GM18520 (cell line): ENCODE data around the gene COPS2.
"Not testable (repeated sequence)": the region's sequence is repeated elsewhere in the genome, so short reads cannot be mapped to it uniquely, and the experiment has no call there.

Source experiments
- ATAC-seq: cut with Tn5 transposase; IDR thresholded peaks from one replicate; pipeline ENCODE4 v1.9.1; 2021; ENCODE audit not compliant: unreplicated experiment

COPS2 gene

DNA sequence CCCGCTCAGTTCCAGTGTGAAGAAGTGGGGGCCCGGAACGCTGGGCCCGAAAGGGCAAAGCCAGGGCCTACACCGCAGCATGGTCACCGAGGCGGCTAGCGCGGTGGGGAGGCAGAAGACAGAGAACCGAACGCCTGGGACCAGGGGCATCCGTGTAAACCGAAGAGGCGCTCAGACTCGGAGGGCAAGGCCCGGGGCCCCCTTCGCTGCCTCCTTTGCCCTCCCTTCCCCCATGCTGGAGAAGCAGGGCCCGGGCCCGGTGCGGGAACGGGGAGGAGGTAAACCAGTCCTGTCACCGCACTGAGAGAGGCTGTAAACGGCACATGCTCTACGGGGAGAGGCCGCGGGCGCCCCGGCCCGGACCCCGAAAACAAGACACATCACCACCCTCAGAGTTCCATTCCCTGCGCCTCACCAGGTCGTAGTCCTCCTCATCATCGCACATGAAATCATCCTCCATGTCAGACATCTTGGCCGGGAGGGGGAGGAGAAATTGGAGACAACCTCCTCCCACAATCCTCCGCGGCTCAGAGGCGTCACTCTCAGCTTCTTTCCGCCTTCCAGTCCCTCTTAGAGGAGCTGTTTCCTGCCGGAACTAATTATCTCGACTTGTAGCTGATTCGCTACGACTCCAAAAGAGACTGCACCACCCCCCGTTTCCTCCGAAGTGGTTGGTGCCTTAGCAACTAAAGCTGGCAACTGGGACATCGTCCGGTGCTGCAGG is at the start of gene COPS2:
Gene COPS2, minus strand, starts transcription at position 490 of the 724 bp plus-strand sequence. Its CDS starts 21 bp downstream, at position 469.
- ATAC-seq, result peak; percentile 94

DNA sequence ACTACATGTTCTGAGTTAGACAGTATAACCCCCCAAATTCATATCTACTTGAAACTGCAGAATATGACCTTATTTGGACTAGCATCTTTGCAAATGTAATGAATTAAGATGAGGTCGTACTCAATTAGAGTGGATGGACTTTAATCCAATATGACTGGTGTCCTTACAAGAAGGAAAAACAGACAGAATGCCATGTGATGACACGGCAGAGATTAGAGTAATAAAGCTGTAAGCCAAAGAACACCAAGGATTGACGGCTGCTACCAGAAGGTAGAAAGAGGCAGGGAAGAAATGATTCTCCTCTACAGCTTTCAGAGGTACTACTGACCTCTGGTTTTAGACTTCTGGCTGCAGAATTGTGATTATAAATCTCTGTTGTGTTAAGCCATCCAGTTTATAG is 44.9 kb upstream of the COPS2 start:
- no peak for ATAC-seq

DNA sequence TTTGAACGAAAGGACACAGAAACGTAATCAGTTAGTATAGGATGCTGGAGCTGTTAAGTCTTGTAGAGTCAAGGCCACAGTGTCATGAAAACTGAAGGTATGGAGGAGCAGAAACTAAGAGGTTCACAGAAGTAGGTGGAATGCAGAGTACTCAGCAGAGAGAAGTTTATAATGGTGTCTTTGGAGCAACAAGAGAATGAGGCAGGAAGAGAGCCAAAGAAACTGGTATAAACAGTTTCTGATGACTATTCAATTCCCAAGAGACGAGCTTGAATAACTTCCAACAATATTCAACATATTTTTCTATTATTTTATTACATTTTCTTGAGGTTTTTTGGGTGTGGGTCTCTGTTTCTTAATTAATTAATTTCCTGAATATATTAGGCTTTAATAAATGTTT is 44.3 kb upstream of the COPS2 start:
- no peak for ATAC-seq

DNA sequence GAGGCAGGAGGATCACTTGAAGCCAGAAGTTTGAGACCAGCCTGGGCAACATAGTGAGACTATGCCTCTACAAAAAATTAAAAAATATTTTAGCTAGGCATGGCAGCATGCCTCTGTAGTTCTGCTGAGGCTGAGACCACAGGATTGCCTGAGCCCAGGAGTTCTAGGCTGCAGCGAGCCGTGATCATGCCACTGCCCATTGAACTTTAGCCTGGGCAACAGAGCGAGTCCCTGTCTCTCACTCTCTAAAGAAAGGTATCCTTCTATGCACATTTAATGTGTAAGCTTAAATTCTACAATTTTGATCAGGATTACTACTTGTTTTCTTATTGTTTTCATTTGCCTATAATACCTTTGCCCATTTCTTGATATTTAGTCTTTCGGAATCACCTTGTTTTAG is 41.5 kb upstream of the COPS2 start:
- no peak for ATAC-seq

DNA sequence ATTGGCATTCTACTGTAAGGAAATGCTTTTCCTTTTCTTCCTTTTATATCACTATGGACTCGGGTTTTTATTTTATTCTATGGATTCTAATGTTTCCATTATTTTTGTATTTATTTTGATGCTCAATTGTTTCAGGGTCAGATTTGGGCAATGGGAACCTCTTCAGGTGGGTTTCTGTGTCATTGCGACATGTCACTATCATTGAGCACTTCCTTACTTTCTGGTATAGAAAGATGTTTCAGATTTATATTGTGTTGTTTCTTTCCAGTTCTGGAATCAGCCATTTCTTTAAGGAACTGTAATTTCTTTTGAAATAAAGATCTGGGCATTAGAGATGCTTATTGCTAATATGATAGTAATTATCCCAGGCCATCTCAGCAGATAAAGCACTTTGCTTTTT is 36.5 kb upstream of the COPS2 start:
- no peak for ATAC-seq

DNA sequence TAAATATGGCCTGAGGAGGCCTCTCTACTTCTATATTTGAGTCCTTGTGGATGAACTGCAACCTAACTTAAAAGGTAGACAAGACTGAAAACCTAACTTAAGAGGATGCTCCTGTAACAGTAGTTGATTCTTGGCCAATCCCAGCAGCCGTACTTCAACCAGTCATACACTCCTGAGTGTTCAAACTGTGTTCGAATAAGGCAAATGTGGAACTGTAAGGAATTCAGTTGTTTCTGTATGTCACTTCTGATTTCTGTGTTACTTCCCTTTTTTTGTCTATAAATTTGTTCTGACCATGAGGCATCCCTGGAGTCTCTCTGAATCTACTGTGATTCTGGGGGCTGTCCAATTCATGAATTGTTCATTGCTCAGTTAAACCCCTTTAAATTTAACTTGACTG is 35.2 kb upstream of the COPS2 start:
- ATAC-seq, result no peak

DNA sequence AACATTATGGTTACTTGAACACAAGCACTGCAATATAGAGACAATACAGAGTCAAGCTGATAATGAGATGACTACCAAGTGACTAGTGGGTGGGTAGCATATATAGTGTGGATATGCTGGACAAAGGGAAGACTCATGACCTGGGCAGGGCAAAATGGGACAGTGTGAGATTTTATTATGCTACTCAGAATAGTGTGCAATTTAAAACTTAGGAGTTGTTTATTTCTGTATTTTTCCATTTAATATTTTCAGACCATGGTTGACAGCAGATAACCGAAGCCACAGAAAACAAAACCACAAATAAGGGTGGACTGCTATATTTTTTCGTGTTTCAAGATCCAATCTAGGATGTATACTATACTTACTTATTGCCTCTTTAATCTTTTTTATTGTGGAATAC is 34.2 kb upstream of the COPS2 start:
- ATAC-seq, result no peak

DNA sequence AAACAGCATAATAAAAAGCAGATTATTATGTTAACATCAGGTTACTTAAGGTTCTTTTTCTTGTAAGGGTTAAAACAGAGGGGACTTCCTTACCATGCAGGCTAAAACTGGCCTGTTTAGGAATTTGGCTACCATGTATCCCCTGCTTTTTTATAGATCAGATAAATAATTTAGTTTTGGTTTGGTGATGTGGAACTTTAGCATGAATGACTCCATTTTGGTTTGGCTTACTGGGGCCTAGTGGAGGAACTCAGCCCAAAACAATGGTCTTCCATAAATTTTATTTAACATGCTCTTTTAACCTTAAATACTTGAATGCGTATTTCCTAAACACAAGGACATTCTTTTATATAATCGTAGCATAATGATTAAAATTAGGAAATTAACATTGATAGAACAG is 33.5 kb upstream of the COPS2 start:
- ATAC-seq, result no peak

DNA sequence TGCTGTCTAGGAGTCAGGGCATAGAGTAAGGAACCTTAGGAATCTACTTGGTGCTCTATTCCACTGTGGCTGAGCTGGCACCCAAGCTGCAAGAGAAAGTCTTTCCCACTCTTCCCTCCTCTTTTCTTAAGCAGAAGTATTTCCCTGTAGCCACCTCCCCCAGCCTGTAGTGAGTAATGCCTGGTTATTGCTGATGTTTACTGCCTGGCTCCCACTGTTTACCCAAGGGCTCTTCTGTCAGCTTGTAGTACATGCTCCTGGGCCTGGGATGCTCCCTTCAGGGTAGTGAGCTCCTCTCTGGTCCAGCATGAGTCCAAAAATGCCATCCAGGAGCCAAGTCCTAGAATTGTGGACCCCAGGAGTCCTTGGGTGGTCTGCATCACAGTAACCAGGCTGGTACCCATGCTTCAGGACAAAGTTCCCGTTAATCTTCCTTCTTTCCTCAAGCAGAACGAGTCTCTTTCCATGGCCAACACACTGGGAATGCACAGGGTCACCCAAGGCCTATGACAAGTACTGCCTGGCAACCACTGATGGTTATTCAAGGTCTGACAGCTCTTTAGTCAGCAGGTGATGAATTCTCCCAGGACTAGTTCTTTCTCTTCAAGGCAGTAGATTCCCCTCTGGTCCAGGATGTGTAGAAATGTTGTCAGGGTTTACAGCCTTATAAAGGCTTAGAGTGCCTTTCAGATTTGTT is 32.3 kb upstream of the COPS2 start:
- no peak for ATAC-seq

DNA sequence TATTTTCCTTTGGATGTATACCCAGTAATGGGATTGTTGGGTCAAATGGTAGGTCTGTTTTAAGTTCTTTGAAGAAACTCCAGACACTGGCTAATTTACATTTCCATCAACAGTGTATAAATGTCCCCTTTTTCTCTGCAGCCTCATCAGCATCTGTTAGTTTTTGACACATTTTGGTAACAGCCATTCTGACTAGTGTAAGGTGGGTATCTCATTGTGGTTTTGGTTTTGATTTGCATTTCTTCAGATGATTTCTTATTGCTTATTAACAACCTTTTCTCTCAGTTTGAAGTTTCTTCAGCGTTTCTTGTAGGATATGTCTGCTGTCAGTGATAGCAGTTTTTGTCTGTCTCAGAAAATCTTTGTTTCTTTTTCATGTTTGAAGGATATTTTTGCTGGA is 30.1 kb upstream of the COPS2 start:
- peak; percentile 92 for ATAC-seq

DNA sequence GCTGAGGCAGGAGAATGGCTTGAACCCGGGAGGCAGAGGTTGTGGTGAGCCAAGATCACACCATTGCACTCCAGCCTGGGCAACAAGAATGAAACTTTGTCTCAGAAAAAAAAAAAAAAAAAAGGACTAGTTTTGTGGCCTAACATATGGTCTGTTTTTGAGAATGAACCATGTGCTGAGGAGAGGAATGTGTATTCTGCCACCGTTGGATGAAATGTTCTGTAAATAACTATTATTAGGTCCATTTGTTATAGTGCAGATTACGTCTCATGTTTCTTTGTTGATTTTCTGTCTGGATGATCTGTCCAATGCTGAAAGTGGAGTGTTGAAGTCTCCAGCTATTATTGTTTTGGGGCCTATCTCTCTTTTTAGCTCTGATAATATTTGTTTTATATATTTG is 28.3 kb upstream of the COPS2 start:
- ATAC-seq, result not testable (repeated sequence)

DNA sequence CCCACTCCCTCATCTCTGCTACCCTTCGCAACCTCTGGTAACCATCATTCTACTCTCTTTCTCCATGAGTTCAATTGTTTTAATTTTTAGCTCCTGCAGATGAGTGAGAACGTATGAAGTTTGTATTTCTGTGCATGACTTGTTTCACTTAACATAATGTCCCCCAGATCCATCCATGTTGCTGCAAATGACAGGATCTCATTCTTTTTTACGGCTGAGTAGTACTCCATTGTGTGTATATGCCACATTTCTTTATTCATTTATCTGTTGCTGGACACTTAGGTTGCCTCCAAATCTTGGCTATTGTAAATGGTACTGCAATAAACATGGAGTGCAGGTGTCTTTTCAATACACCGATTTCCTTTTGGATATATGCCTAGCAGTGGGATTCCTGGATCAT is 26.7 kb upstream of the COPS2 start:
- ATAC-seq, result no peak

DNA sequence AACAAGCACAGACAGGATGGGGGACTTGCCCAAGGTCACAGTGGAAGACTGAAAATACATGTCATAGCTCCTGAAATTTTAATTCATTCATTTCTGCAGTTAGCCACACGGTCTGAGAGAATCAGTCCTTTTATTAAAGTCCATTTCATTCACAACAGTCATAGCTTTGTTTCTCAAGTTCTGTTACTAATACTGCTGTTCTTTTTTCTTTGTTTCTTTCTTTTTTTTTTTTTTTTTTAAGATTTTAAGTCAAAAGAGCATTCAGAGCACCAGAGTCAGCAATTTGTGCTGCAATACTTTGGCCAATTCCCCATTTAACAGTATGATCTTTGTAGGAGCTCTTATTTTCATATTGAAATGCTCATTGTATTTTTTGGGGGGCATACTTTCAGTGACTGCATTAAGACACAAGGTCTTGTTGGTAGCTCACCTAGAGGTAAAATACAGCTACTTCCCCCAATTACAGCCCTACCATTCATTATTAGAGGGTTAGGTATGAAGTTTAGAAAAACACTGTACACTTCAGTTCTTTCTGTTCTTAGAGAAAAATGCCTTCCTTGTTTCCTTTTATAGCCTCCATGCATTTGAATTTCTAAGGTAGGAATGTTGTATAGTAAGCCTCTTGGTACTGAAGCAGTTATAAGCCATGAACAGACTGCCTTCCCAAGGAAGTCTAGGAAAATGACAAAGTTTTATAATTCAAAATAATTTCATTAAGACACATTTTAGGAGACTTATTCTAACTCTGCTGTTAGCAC is 24.2 kb upstream of the COPS2 start:
- ATAC-seq, result no peak

DNA sequence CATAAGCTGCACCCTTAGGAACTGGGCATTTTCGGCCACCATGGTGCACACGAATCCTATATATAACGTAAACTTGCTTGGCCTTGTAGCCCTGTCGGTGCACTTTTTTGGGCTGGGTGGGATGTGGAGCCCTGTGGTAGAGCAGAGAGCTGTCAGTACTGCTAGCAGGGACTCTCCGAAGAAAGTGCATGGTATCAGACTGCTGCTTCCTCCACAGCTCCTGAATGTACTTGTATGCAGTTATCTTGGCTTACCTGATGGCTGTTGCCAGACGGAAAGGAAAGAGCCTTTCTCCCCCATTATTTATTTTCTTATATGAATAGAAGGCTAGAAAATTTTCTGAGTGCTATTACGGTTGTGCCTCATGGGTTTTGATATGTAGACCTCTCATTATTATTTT is 23.1 kb upstream of the COPS2 start:
- no peak for ATAC-seq

DNA sequence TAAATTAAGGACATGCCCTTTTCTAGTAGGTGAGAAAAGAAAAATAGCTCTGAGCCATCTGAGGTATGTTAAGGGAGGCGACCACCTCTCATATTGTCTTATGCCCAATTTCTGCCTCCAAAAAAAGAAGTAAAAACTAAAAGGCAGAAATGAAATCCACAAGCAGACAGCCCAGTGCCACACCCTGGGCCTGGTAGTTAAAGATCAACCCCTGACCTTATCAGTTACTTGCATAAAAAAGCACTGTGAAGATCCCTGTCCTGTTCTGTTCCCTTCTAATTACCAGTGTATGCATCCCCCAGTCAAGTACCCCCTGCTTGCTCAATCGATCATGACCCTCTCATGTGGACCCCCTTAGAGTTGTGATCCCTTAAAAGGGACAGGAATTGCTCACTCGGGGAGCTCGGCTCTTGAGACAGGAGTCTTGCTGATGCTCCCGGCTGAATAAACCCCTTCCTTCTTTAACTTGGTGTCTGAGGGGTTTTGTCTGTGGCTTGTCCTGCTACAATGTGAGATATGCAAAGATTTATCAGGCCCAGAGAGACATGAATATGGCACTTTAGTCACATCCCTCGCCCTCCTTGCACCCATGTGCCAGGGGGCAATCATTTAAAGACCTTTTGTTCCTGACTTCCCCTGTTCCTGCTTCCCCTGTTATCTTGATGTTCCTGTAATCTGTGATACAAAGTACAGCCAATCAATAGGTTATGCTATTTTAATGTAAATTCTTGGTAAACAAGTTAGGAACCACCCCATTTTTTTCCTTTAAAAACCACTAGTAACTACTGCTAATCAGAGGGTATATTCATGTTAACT is 20.4 kb upstream of the COPS2 start:
- ATAC-seq, result not testable (repeated sequence)

DNA sequence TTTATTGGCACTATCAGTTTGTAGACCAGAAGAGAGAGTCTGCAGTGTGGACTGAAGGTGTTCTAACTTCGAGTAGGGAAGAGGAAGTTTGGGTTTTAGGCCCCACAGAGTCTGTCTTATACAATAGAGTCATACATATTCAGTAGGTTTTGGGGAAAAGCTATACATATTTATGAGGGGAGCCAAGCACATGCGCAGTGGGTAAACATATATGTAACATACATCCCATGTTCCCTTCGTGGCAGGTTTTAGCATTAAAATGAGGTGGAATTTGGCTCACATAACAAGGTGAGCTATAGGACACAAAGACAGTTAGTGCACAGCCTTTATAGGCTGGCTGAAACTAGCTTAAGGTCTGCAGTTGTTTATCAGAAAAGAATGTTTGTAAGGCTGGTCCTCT is 19.5 kb upstream of the COPS2 start:
- no peak for ATAC-seq

DNA sequence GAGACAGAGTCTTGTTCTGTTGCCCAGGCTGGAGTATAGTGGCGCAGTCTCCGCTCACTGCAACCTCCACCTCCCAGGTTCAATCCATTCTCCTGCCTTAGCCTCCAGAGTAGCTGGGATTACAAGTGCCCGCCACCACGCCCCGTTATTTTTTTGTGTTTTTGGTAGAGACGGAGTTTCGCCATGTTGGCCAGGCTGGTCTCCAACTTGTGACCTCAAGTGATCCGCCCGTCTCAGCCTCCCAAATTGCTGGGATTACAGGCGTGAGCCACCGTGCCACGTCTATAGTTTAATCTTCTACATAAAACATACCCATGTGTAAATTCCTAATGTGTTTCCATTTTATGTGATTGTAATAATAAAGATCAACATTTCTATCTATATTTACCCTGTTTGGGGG is 16.4 kb upstream of the COPS2 start:
- no peak for ATAC-seq

DNA sequence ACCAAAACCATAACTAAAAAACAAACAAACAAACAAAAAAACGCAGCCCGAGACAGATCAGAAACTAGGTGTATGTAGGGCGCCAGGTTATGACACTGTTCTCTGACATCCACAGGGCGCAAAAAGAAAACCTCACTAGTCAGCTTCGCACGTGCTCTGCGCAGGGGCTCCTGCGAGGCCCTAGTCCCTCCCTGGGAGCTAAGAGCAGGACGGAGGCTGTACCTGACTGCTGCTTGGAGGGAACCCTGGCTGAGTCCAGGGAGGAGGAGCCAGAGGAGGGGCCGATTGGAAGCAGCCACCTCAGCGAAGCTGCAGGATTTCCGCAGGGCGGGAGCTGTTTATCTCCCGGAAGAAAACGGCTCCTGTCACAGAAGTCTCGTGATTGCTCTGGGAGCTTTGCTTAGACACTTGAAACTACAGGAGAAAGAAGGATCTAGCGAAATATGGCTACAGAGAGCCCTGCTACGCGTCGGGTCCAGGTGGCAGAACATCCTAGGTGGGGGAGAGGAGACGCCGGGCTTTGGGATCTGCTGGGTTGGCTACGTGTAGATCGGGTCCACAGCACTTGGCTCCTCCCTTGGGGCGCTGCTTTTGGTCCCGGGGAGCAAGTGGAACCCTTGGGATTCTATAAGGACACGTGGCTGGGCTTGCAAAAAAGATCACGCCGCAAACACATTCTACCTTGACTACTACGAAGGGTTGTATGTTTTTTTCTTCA is 14.6 kb upstream of the COPS2 start, which contains the start of gene GALK2:
Gene GALK2, plus strand, starts transcription at position 368 of the 718 bp plus-strand sequence. Its CDS starts 76 bp downstream, at position 444.
- ATAC-seq, result peak; percentile 80

DNA sequence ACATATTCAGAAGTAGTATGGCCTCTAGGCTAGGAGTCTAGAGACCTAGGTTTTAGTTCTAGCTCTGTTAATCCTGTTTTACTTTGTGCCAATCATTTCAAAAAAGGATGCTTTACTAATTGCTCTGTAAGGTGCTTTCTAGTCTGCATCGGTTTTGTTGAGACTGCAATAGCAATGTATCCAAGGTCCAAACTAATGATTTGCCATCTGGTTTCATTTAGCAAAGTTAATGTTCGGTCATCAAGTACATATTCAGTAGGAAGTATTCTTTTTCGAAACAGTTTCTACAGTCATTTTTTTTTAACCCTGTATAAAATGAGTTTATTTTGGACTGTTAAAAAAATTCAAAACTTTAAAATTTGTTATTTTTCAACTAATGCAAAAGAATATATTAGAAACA is 12.6 kb upstream of the COPS2 start:
- ATAC-seq, result no peak

DNA sequence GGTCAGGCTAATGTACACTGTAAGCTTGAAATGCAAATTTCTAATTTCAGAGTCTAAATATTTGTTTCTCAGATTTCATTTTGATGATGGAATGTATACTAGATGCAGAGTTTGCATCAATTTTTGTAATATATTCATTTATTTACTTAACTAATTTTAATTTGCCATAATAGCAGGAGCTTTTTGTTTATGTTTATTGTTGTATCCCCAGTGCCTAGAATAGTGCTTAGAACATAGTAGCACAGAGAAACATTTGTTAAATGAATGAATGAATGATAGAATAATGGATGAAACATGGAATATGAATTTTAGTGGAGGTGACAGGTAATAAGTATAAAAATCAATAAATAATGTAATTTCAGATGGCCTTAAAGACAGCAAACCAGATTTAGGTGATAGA is 9.5 kb upstream of the COPS2 start:
- ATAC-seq, result no peak
